Kidney (tissue), 14 donors: ENCODE measurements around the gene CXCL16. TPM values are rescaled to one million over a fixed set of nuclear protein-coding genes. Genes with fewer than 3 reads are reported as not detected.

Experiments
- DNase-seq, 5 donors: peaks; one replicate each; pipeline ENCODE4 v3.0.0-alpha.2; 2013 to 2020
- FAIRE-seq: peaks from 2 replicates; lab custom pipeline; 2012; peaks lifted over from hg19 to GRCh38; lab: Jason Lieb, UNC
- H3K27ac ChIP-seq, 2 donors: one replicate each; pipeline ENCODE4 v1.7.0; 2013; ENCODE audit warnings: low read depth in 2 of 2, low read length in 2 of 2, inconsistent platforms in 1 of 2
- H3K27me3 ChIP-seq: one replicate; pipeline ENCODE4 v1.7.1; 2013; ENCODE audit warnings: low read length, inconsistent platforms; ENCODE audit not compliant: control insufficient read depth, insufficient read depth
- H3K36me3 ChIP-seq, 3 donors: one replicate each; pipeline versions ENCODE4 v1.7.0 to v1.7.1; 2013; ENCODE audit warnings: low read length in 3 of 3, control low read depth in 1 of 3, inconsistent platforms in 1 of 3; ENCODE audit not compliant: insufficient read depth in 3 of 3, control insufficient read depth in 2 of 3
- H3K4me1 ChIP-seq, 3 donors: one replicate each; pipeline versions ENCODE4 v1.7.0 to v1.7.1; 2013; ENCODE audit warnings: low read length in 3 of 3, inconsistent platforms in 1 of 3, low read depth in 1 of 3; ENCODE audit not compliant: control insufficient read depth in 2 of 3, insufficient read depth in 2 of 3
- H3K4me3 ChIP-seq, 3 donors: one replicate each; pipeline versions ENCODE4 v1.7.0 to v1.8.1; 2013; ENCODE audit warnings: low read length in 3 of 3, control low read depth in 1 of 3, inconsistent platforms in 1 of 3
- H3K9ac ChIP-seq, 3 donors: one replicate each; pipeline versions ENCODE4 v1.7.0 to v1.7.1; 2013; ENCODE audit warnings: low read length in 3 of 3, control low read depth in 1 of 3, inconsistent platforms in 1 of 3
- H3K9me3 ChIP-seq, 3 donors: one replicate each; pipeline versions ENCODE4 v1.7.0 to v1.7.1; 2013; ENCODE audit warnings: low read length in 3 of 3, control low read depth in 1 of 3, inconsistent platforms in 1 of 3; ENCODE audit not compliant: control insufficient read depth in 2 of 3, insufficient read depth in 1 of 3
- CTCF ChIP-seq: IDR thresholded peaks from 3 replicates; pipeline ENCODE4 v1.5.1; 2012; ENCODE audit warnings: mild to moderate bottlenecking, moderate library complexity, borderline replicate concordance; ENCODE audit not compliant: insufficient read depth; ENCODE audit errors: extremely low read depth
- intact Hi-C: fragments of 100-400 bp; cut with DNase I; formaldehyde crosslinking; loops from one replicate; pipeline ENCODE4 v1.11.1; 2022
- polyA plus RNA-seq: library from polyadenylated mRNA; stranded (reverse); fragments of 350-450 nt; fragmentation: Illumina TruSeq; extraction: RNeasy Lipid Tissue Mini Kit (QIAGEN cat#74804); gene quantifications from one replicate; pipeline ENCODE4 v1.2.3, GENCODE V29; 2014; ENCODE audit warnings: low read depth, low replicate concordance; ENCODE audit not compliant: insufficient read depth
- total RNA-seq: library from RNA; stranded (reverse); fragmentation: NEBNext Ultra II Directional; extraction: Animal tissue kit (Norgen Biotek cat#: 25700); gene quantifications from one replicate; pipeline ENCODE4 v1.2.1, GENCODE V29; 2021
- donor health status: control.
- donor health status: control.
- donor health status: control.
- donor health status: control.
- donor health status: control.
- donor health status: DM: yes; HTN: yes; CAD: no.
- donor health status: Normal renal cell carcinoma (clear cell type).

The CXCL16 gene
- total and polyA plus RNA-seq, 2 donors from 2014 or later: 22.5 to 83.0 TPM

GRCh38 chr17:4721203-4722135 lies 18.3 kb downstream of the CXCL16 start:
- DNase-seq (no peak), FAIRE-seq (no peak)
- H3K9ac ChIP-seq: no peak overlapping the region
- H3K27me3 ChIP-seq: no peaks in the 10 kb centered on the region
- H3K27ac ChIP-seq: no peak overlapping the region
- no peaks in the 10 kb centered on the region for H3K9me3 ChIP-seq
- intact Hi-C loops: no loop called here
- H3K4me3 ChIP-seq: no peak overlapping the region
- peaks cover 0 to 2% (median 0%) of the 10 kb centered on the region in 3 donors for H3K4me1 ChIP-seq
- TF ChIP-seq CTCF: no peak
- H3K36me3 ChIP-seq: no peaks in the 10 kb centered on the region

DNA sequence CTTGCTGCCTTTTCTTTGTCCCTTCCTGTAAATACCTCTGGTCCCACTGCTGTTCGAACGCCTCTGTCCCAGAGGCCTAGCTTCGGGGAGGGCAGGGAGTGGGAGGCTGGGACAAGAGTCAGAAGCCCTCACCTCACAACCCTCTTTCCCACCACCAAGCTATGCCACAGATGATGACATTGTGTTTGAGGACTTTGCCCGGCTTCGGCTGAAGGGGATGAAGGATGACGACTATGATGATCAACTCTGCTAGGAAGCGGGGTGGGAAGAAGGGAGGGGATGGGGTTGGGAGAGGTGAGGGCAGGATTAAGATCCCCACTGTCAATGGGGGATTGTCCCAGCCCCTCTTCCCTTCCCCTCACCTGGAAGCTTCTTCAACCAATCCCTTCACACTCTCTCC lies 18.9 kb downstream of the CXCL16 start:
- H3K4me3 ChIP-seq: no peak overlapping the region
- H3K27me3 ChIP-seq: no peaks in the 10 kb centered on the region
- DNase-seq: no peak
- no peaks in the 10 kb centered on the region for H3K36me3 ChIP-seq
- TF ChIP-seq CTCF: no peak
- H3K4me1 ChIP-seq: peaks cover 0 to 2% (median 0%) of the 10 kb centered on the region in 3 donors
- H3K9me3 ChIP-seq: no peaks in the 10 kb centered on the region
- no peak overlapping the region for H3K9ac ChIP-seq
- no peak for FAIRE-seq
- intact Hi-C loops: no loop called here
- no peak overlapping the region for H3K27ac ChIP-seq

- Histone ChIP-seq H3K36me3 (no peaks in the 10 kb centered on the region), H3K9ac (no peak overlapping the region), H3K27ac (no peak overlapping the region), H3K9me3 (no peaks in the 10 kb centered on the region), H3K27me3 (no peaks in the 10 kb centered on the region), H3K4me1 (peaks cover 0 to 2% (median 0%) of the 10 kb centered on the region in 3 donors), H3K4me3 (no peak overlapping the region)
- peak in 1 of 5 donors; percentile 34 for DNase-seq
- FAIRE-seq: no peak
- TF ChIP-seq CTCF: no peak
- intact Hi-C loops: no loop called here
These were observed 20.0 kb downstream of the CXCL16 start for GRCh38 chr17:4719684-4720221.
